HG03439 (cell line): ENCODE measurements around the gene RGS13.

Experiments
- ATAC-seq: cut with Tn5 transposase; IDR thresholded peaks from one replicate; pipeline ENCODE4 v1.9.1; 2021; ENCODE audit warnings: mild to moderate bottlenecking, moderate library complexity; ENCODE audit not compliant: unreplicated experiment

RGS13 gene, protein sequence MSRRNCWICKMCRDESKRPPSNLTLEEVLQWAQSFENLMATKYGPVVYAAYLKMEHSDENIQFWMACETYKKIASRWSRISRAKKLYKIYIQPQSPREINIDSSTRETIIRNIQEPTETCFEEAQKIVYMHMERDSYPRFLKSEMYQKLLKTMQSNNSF

DNA sequence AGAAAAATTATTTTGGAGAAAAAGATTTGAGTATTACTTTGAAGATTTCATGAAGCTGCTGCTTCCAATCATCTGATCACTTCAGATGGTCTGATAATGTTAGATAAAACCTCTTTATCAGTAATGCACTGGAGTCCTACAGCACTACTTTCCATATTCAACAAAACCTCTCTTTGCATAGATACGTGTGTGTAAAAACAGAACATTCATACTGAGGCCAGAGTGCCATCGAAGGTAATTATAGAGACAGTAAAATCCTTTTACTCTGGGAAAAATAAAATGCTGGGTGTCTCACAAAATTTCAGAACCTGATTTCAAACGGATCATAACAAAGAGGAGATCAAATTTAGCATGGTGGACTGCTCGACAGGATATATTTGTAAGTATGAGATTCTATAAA lies at the start of gene RGS13:
RGS13 (plus strand) TSS at position 209 of the 400 bp plus-strand sequence. CDS start 8,188 bp downstream, outside the sequence.
- no peak for ATAC-seq

DNA sequence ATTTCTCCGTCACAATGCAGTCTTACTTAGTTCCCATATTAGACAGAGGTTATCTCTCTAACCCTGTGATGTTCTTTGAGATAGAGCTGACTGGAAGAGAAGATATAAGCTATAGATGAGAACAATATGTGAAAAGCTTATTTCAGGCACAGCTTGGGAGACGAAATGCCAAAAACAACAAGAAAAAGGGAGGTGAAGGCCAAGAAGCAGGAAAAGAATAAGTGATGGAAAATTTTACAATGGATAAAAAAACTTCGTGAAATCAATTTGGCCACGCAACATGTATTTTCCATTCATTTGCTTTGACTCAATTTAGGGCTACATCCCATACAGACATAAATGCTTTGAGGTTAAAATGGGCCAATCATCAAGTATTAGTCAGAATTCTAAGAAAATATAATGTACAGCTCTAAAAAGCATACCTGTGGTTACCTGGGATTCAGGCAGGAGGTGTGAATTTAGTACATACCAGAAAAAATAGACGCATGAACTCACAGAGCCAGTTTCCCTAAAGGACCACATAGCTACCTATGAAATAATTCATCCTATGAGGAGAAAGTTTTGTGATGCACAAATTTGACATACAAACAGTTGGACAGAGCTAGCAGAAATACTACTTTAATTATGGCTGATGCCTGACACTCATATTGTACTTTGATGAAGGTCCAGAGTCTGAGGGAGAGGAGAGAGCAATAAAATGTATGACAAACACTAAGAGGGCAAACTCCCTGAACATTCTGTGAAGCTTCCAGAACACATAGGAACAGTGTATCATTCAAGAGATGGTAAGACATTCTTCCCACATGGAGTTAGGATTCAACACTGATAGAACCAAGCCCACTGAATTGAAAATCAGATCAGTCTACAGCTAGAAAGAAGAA lies 48.3 kb upstream of the RGS13 start:
- no peak for ATAC-seq

DNA sequence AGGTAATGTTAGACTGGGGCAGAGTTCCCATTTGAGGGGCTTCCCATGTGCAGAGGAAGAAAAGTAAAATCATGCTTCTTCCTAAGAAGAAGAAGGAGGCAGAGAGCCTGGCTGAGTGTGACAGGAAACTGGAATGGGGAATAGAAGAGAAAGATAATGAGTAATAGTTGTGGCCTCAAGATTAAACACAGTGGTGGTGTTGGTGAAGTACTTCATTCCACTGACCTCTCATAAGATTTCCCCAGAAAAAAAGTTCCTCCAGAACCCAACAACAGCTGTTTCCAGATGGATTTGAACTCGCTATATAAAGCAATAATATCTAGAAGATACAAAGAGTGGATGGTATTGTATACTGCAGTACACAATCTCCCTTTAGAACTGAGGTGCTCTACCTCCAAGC lies 47.4 kb upstream of the RGS13 start:
- ATAC-seq: no peak

DNA sequence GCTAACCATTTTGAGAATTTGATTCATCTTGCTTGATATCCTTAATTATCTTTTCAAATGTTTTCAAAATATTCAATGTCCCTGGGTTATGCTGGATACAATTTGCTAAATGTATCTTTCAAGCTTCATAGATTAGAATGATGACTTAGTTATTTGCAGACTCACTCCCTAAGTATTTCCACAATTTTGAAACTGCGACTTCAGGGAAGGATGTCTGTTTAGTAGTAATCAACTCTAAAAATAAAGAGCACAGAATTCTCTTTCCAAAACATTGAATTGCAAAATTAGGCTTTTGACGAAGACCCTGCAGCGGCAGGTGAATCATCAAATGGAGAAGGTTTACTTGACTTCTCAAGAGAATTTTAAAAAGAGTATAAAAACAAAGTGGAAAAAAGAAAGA lies 46.1 kb upstream of the RGS13 start:
- ATAC-seq: no peak

DNA sequence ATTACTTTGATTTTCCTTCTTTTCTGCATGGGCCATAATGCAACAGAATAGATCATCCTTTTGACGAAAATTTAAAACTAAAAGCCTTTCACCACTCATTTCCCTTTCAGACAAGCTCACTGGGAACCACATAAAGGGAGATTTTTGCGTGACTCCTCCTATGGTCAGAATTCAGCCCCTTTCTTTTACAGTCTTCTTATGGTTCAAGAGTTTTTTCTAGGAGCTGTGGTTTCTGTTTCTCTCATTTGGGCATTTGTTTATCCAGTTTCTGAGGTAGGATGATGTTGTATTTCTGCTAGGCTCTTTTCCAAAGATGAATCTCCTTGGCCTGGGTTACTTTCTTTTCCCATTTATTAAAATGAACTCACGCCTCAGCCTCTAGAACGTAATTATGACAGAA lies 43.4 kb upstream of the RGS13 start:
- ATAC-seq: no peak

DNA sequence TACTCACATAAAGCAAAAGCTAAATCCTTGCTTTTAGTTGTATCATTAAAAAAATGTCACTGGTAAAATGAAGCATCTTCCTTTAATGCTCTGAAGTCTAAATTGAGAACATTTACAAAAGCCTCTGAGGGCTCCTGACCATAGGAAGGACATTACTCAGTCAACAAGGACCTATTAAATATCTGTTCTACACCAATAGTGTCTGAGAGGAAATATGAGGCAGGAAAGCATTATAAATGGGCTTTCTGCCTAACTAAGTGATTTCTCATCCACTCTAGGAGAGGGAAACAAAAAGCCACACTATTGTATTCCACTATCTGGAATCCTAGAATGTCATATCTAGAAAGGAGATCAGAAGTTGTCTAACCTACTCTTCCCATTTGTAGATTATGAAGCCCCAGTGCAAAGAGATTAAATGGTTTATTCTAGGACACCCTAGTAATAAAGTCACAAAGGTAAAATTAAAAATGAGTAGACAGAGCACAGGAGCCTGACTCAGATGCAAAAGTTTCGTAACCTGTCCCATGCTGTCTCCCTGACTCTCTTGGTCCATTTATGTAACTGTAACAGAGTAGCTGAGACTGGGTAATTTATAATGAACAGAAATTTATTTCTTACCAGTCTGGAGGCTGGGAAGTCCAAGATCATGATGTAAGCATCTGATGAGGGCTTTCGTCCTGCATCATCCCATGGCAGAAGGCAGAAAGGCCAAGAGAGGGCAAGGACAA lies 42.8 kb upstream of the RGS13 start:
- ATAC-seq: no peak

DNA sequence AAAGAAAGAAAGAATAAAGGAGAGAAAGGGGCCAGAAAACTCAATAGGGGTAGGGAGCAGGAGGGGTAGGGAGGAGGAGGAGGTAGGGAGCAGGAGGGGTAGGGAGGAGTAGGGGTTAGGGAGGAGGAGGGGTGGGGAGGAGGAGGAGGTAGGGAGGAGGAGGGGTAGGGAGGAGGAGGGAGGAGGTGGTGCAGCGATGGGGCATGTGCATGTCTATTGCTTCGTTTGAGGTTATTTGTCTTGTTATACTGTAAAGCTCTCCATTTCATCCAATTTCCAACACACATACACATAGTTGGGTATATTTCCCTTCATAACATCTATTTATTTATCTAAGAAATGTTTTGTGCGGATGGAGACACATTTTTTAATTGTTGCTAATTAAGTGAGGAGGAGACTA lies 40.6 kb upstream of the RGS13 start:
- ATAC-seq: no peak

DNA sequence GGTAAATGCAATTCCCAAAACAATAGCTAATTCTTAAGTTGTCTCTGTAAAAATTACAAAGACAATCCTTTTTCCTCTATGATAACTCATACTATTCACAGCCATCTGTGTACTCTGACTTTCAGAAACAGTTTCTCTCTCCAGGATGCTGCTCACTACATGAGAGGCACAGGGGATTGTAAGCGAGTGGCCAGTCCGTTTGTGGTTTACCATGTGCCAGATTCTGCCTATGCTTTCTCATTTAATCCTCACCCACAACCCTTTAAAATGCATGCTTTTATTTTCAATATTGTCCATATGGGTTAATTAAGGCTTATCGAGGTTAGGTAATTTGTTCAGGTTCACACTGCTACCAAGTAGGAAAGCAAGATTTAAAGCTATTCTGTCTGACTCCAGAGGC lies 37.4 kb upstream of the RGS13 start:
- no peak for ATAC-seq

DNA sequence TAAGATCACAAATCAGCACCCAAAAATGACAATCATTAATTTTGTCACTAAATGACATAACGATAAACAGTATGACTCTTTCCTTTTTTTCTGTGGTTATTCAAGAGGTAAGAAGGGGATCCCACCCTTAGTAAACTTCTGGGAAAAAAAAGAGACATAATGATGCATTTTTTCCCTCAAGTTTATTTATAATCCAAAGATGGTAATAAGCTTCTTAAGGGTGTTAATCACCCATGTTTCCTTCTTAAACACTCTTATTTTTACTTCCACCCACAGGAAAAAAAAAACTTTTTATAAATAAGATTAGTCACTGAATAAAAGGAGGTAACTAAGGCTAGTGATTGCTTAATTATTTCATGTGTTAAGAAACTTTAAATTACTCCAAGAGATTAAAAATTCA lies 35.7 kb upstream of the RGS13 start:
- ATAC-seq: no peak

DNA sequence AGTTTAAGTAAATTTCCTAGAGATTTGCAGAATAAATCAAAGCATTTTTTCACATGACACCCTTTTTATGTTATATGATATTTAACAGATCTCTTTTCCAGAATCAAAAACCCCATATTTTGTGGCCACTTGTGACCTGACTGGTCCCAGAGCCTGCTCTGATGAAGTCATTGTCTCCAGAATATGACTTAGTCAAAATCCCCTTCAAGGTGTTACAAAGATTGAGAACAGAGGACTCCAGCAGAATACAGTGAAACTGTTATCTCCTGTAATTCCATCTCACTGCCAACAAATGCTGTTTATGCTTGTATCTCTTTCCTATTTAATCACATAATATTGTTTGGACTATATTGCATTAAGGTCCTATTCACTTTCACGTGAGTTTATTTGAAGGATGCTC lies 34.8 kb upstream of the RGS13 start:
- ATAC-seq: no peak

DNA sequence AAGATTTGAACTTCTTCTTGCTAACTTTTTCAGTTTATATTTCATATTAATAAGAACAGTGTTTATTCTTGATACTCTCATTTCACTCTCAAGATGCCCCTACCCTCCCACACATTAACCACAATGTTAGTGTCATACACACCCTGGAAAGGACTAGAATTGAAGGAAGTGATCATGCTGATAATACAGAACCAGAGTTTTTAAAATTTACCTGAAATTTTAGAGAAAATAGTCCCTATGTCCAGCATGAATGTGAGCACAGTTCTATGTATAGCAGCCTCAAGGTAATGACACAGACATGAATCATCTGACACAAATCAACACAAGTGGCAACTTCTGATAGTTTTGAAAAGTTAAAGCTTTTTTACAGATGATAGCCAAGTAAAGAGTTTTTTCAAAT lies 34.4 kb upstream of the RGS13 start:
- no peak for ATAC-seq

DNA sequence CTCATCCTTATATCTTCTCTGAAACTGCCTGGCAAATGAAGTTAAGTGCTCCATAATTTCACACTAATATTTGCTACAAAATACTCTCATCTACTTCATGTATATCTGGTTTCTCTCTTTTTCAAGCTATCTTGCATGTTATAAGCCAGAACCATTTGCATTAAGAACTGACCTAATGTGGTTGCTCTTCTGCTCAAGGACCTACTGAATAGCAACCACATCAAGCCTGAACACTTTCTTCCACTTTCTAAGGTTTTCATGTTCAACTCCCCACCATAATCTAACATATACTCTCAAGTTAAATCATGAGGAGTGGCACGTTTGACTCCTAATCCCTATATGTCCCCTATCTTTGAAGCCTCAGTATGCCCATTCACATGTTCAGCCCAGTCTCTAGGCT lies 33.2 kb upstream of the RGS13 start:
- no peak for ATAC-seq

DNA sequence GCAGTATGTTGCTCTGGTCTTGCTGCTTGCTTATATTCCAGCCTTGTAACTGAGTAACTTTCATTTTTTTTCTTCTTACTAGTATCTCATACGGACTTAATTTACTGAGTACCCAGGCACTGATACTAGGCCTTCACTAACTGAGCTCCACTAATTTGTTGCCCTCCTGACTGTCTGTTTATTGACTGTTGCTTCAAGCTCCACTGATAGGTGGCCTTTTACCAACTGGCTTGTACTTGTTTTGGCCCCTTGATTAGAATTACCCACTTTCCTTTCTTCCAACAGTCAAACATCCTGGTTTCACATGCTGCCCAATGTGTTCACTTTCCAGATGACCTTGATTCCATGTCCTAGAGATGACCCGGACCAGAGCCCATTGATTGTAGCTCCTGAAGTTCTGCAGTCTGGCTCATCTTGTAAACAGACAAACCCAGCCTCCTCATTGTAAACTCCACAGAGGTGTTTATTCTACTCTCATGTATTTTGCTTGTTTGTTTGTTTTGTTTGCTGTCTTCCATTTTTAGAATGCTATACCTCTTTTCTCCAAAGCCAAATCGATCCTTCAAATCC lies 32.6 kb upstream of the RGS13 start:
- no peak for ATAC-seq

DNA sequence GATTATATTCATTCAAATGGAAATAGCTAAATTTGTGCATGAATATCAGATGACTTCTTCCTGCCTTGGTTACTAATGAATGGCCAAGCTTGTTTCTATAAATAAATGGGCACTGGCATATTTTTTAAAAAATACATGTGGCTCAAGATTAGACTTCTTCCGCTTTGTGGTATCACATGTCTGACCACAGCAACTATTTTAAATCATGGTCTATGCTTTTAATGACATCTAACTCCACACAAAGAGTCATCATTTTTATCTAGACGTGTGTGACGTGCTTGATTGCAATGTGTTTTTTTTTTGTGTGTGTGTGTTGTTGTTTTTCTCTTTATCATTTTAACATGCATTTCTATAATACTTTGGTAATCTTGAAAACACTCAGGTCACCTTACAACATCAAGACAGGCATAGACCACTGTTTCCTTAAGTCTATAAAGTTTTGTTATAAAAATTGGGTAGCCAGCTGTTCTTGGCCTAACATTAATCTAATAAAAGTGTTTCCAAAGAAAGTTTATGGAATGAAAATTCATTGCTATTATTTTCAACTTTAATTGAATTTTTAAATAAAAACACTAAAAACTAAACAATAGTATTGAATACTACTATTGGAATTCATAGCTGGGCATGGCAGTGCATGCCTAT lies 30.8 kb upstream of the RGS13 start:
- peak; percentile 34 for ATAC-seq

DNA sequence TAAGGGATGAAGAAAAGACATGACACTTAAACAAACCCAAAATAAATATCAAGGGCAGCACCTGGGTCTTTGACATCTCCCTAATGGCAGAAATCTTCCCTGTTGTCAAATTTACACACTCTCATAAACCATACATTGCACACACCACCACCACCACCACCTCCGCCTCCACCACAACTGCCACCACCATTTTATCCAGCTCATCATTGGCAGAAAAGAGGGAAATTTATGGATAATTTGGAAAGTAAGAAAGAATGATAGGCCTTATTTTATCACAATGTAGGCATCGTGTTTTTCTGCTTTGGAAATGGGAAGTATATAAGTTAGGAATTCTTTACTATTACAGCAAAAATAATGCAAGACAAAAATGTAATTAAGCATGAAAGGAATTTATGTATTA lies 27.3 kb upstream of the RGS13 start:
- ATAC-seq: no peak

DNA sequence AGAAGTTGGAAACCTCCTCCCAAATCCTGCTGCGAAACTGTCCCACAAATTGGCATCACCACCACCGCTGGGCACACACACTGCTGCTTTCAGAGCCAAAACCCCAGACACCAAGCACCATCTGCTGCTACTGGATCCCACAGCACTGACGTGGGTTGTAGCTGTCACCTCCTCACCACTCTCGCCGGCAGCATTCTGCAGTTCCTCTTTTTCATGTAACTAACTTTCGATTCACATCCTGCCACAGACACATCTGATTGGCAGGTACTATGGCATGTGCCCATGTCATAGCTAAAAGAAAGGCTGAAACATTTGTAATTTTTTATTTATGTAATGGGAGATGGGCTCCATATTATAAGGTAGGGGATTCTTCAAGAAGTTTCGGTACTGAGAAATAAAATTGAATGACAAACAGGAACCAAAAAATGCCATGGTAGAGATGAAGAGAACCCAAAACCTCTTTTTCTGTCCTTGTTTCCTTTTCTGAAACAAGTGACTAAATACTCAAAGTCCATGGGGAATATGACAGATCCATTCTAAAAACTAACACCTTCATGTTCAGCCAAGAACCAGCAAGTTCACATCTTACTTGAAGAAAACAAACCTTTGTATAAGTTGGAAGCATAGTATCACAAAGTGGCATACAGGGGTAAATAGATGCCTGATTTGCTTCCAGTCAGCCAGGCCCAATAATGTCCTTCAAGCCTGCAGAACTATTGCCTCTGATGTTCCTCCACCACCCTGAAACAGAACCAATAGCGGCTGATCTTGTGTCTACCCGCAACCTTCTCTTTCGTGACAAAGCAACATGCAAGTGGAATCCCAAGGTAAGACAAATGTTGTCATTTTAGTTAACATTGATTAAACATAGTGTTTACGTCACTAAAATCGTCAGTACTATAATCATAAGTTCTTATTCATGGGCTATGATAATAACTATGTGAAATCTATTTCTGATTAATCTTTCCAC lies 26.6 kb upstream of the RGS13 start:
- ATAC-seq: peak; percentile 97

DNA sequence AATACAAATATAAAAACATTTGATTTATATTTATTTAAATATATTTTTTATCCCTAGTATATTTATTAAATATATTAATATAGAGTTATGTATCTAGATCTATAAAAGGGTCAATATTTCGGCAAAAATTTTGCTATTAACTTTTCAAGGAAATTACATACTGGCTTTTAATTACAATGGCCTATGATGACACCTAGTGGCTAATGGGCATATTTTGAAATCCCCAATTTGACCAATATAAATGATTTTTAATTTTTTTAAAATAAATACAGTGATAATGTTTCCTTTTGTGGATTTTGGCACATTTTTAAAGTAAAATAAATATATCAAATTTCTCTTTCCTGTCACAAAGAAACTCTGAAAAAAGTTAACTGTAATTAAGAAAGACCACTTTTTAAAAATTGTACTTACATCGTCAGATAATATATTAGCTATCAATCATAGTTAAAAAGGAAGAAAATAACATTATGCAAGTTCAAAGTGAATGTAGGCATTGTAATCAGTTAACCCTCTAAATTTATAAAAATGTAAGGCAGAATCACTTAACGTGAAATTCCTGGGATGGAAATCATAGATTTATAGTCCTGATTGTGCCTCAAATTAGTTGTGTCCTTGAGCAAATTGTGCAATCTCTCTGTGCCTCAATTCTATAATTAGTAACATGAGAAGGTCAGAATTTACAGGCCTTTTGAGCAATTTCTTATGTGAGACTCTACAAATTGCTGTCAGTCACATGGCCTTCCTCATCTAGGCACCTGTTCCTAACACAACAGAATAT lies 25.6 kb upstream of the RGS13 start:
- no peak for ATAC-seq

DNA sequence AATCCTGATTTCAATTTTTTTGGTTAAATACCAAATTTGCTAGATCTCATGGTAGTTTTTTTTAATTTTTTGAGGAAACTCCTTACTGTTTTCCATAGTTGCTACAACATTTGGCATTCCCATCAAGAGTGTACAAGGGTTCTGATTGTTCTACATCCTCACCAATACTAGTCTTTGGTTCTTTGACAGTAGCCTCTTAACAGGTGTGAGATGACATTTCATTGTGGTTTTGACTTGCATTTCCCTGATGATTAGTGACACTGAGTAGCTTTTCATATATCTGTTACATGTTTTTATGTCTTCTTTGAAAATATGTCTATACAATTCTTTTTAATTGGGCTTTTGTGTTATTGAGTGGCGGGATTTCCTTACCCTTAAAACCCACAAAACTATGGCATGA lies 20.9 kb upstream of the RGS13 start:
- ATAC-seq: no peak

DNA sequence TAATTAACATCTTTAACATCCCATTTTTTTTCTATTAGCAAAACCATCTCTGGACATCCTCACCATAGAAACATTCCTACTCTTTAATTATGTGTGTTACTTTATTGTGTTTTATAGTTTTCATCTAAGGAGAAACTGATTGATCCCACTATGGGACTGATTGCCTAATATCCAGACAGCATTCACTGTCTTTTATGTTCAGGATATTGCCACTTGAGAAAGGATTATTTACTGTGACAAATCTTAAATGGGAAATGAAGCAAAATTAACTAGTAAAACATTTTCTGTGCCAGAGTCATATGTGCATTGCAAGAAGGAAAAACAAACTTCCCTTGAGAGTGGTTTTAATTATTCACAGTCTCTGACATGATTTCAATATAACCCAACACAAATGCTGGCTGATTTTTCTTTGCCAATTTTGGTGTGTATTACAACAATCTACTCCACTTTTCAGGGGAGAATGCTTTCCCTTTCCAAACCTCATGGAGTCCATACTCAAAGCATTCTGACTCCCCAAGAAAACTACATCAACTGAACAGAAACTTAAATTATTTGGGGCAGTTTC lies 15.8 kb upstream of the RGS13 start:
- no peak for ATAC-seq
